ENCODE results near the gene VPS18.

VPS18 gene

GRCh38 chr15:40902605-40903561 lies 8.6 kb downstream of the VPS18 start:
- DNase-seq, result no peak

- DNase-seq, result no peak
Observed at GRCh38 chr15:40904552-40905201, 10.4 kb downstream of the VPS18 start.

GRCh38 chr15:40906091-40906990 lies 12.1 kb downstream of the VPS18 start:
- peak; percentile 49 for DNase-seq

- DNase-seq, result no peak
Observed at GRCh38 chr15:40906991-40907802, 12.9 kb downstream of the VPS18 start.

GRCh38 chr15:40908095-40908494 lies 13.8 kb downstream of the VPS18 start:
- DNase-seq, result no peak

GRCh38 chr15:40909662-40910630 lies 15.7 kb downstream of the VPS18 start:
- no peak for DNase-seq

- no peak for DNase-seq
Observed at GRCh38 chr15:40911141-40911540, 16.9 kb downstream of the VPS18 start.

GRCh38 chr15:40911693-40912092 lies 17.4 kb downstream of the VPS18 start:
- no peak for DNase-seq

GRCh38 chr15:40912478-40912877 lies 18.2 kb downstream of the VPS18 start:
- DNase-seq, result no peak

- DNase-seq, result no peak
Observed at GRCh38 chr15:40914013-40914412, 19.8 kb downstream of the VPS18 start.

GRCh38 chr15:40914486-40914885 lies 20.2 kb downstream of the VPS18 start:
- DNase-seq, result no peak

- no peak for DNase-seq
Observed at GRCh38 chr15:40915116-40915661, 20.9 kb downstream of the VPS18 start.

- no peak for DNase-seq
Observed at GRCh38 chr15:40915679-40916078, 21.4 kb downstream of the VPS18 start.

GRCh38 chr15:40917585-40917984 lies 23.3 kb downstream of the VPS18 start:
- DNase-seq, result no peak

GRCh38 chr15:40918146-40918798 lies 24.0 kb downstream of the VPS18 start:
- DNase-seq, result no peak

- no peak for DNase-seq
Observed at GRCh38 chr15:40918799-40919392, 24.6 kb downstream of the VPS18 start.

GRCh38 chr15:40921949-40922607 lies 27.8 kb downstream of the VPS18 start:
- DNase-seq, result no peak

GRCh38 chr15:40922608-40923005 lies 28.4 kb downstream of the VPS18 start:
- no peak for DNase-seq

GRCh38 chr15:40923551-40923950 lies 29.3 kb downstream of the VPS18 start:
- DNase-seq, result no peak

Data from activated gamma-delta T cell (primary cell).